IMR-90 (cell line): ENCODE data around the gene TPGS2. TPM values are rescaled to one million over a fixed set of nuclear protein-coding genes. Genes with fewer than 3 reads are reported as not detected.

Experiments
- ATAC-seq: fragments of 200-7000 bp; cut with Tn5 transposase; 2 replicates; pipeline ENCODE4 v1.9.1; 2020; ENCODE audit warnings: low read depth, mild to moderate bottlenecking, moderate library complexity
- BruUV-seq: library from RNA; stranded (reverse); fragments of 400-500 nt; replicated peaks from 2 replicates; lab custom pipeline; 2021; lab: Mats Ljungman, UMichigan
- CTCF ChIA-PET: fragments of 300-600 bp; formaldehyde crosslinking; extraction: SDS; loops from one replicate; lab custom pipeline; 2021; ENCODE audit warnings: antibody characterized with exemption; lab: Yijun Ruan, JAX
- POLR2A ChIA-PET: fragments of 300-600 bp; sonication (Branson Sonifier 250); formaldehyde crosslinking; loops from one replicate; lab custom pipeline; 2022; ENCODE audit warnings: antibody characterized with exemption; ENCODE audit not compliant: unreplicated experiment; lab: Charles Lee
- DNase-seq: peaks from one replicate; pipeline ENCODE4 v3.0.0; 2013
- H2AFZ ChIP-seq: replicated peaks from 2 replicates; pipeline ENCODE3; 2013; ENCODE audit warnings: low read length, mild to moderate bottlenecking; ENCODE audit not compliant: poor library complexity
- H2AK5ac ChIP-seq: 2 replicates; pipeline ENCODE4 v1.6.1; 2013; ENCODE audit warnings: low read depth, low read length, inconsistent platforms
- H2AK9ac ChIP-seq: replicated peaks from 2 replicates; pipeline ENCODE3; 2013; ENCODE audit warnings: mild to moderate bottlenecking, low read depth, low read length, moderate library complexity; ENCODE audit not compliant: poor library complexity
- H2BK120ac ChIP-seq: 2 replicates; pipeline ENCODE4 v1.6.1; 2013; ENCODE audit warnings: low read depth, low read length, inconsistent platforms
- H2BK15ac ChIP-seq: 3 replicates; pipeline ENCODE4 v1.6.1; 2013; ENCODE audit warnings: low read depth, low read length, inconsistent platforms
- H2BK20ac ChIP-seq: 2 replicates; pipeline ENCODE4 v1.6.1; 2013; ENCODE audit warnings: low read depth, mild to moderate bottlenecking, inconsistent platforms, low read length, moderate library complexity
- H2BK5ac ChIP-seq: 2 replicates; pipeline ENCODE4 v1.6.1; 2013; ENCODE audit warnings: mild to moderate bottlenecking, low read depth, low read length, inconsistent platforms; ENCODE audit not compliant: poor library complexity, severe bottlenecking
- H3K14ac ChIP-seq: replicated peaks from 2 replicates; pipeline ENCODE4 v1.6.1; 2013; ENCODE audit warnings: low read depth, low read length, inconsistent platforms
- H3K18ac ChIP-seq: 2 replicates; pipeline ENCODE4 v1.6.1; 2013; ENCODE audit warnings: low read depth, low read length, control low read depth
- H3K23ac ChIP-seq: 2 replicates; pipeline ENCODE4 v1.6.1; 2013; ENCODE audit warnings: low read depth, low read length, inconsistent platforms
- H3K27ac ChIP-seq: 2 replicates; pipeline ENCODE4 v1.5.1; 2013; ENCODE audit warnings: mild to moderate bottlenecking, control low read depth, low read length; ENCODE audit not compliant: insufficient read depth
- H3K27me3 ChIP-seq: 2 replicates; pipeline ENCODE4 v1.6.1; 2013; ENCODE audit warnings: low read length; ENCODE audit not compliant: control insufficient read depth, insufficient read depth
- H3K36me3 ChIP-seq: 2 replicates; pipeline ENCODE4 v1.6.1; 2013; ENCODE audit warnings: low read length, mixed read lengths; ENCODE audit not compliant: control insufficient read depth, insufficient read depth
- H3K4ac ChIP-seq: 2 replicates; pipeline ENCODE4 v1.6.1; 2013; ENCODE audit warnings: low read depth, low read length, inconsistent platforms
- H3K4me1 ChIP-seq: 2 replicates; pipeline ENCODE4 v1.6.1; 2013; ENCODE audit warnings: low read length, mixed read lengths; ENCODE audit not compliant: control insufficient read depth, insufficient read depth
- H3K4me2 ChIP-seq: 2 replicates; pipeline ENCODE4 v1.6.1; 2013; ENCODE audit warnings: low read depth, mild to moderate bottlenecking, control low read depth, low read length, moderate library complexity
- H3K4me3 ChIP-seq: 2 replicates; pipeline ENCODE4 v1.5.1; 2013; ENCODE audit warnings: low read depth, mild to moderate bottlenecking, control low read depth, low read length, moderate library complexity; ENCODE audit not compliant: insufficient read depth
- H3K56ac ChIP-seq: 2 replicates; pipeline ENCODE4 v1.6.1; 2013; ENCODE audit warnings: low read length, inconsistent platforms; ENCODE audit not compliant: insufficient read depth; ENCODE audit errors: extremely low read depth
- H3K79me1 ChIP-seq, 2 experiments: 2 replicates each; pipeline ENCODE4 v1.6.1; 2013; ENCODE audit warnings: low read length in 2 of 2, inconsistent platforms in 1 of 2, low read depth in 1 of 2
- H3K9ac ChIP-seq: 2 replicates; pipeline ENCODE4 v1.6.1; 2013; ENCODE audit warnings: low read depth, low read length, control low read depth
- H3K9me1 ChIP-seq: 2 replicates; pipeline ENCODE4 v1.6.1; 2013; ENCODE audit warnings: low read length, inconsistent platforms; ENCODE audit not compliant: insufficient read depth
- H3K9me3 ChIP-seq: 2 replicates; pipeline ENCODE4 v1.6.1; 2013; ENCODE audit warnings: low read length; ENCODE audit not compliant: control insufficient read depth, insufficient read depth
- H4K20me1 ChIP-seq: 2 replicates; pipeline ENCODE4 v1.6.1; 2013; ENCODE audit warnings: low read length, inconsistent platforms; ENCODE audit not compliant: insufficient read depth
- H4K5ac ChIP-seq: 2 replicates; pipeline ENCODE4 v1.6.1; 2013; ENCODE audit warnings: mild to moderate bottlenecking, low read depth, low read length, control low read depth
- H4K8ac ChIP-seq, 2 experiments: 2 replicates each; pipeline ENCODE4 v1.6.1; 2013; ENCODE audit warnings: low read depth in 2 of 2, low read length in 2 of 2, control low read depth in 1 of 2, inconsistent platforms in 1 of 2
- H4K91ac ChIP-seq: 2 replicates; pipeline ENCODE4 v1.6.1; 2013; ENCODE audit warnings: low read depth, low read length, inconsistent platforms; ENCODE audit not compliant: insufficient read depth
- BHLHE40 ChIP-seq: fragments of 150-350 bp; IDR thresholded peaks from 2 replicates; pipeline ENCODE4 v1.6.1; 2016; ENCODE audit warnings: mild to moderate bottlenecking, low read depth, low read length
- ELK1 ChIP-seq: fragments of 150-350 bp; IDR thresholded peaks from 2 replicates; pipeline ENCODE4 v1.6.1; 2016; ENCODE audit warnings: low read depth, mild to moderate bottlenecking, low read length, moderate library complexity, borderline replicate concordance
- POLR2A ChIP-seq: IDR thresholded peaks from 2 replicates; pipeline ENCODE4 v1.6.1; 2012; ENCODE audit warnings: mild to moderate bottlenecking, low read depth, low read length
- SMC3 ChIP-seq: fragments of 150-350 bp; IDR thresholded peaks from 2 replicates; pipeline ENCODE4 v1.6.1; 2016; ENCODE audit warnings: low read depth, mild to moderate bottlenecking, antibody characterized with exemption, low read length, moderate library complexity
- WGBS, 2 experiments: methylation state at CpG; one replicate each; pipeline versions ENCODE4 v1.1.5 to v1.1.7; 2013; ENCODE audit warnings: missing lambda C conversion rate in 2 of 2; ENCODE audit not compliant: insufficient read length in 1 of 2; ENCODE audit errors: extremely low coverage in 2 of 2; 5-methylcytosine and 5-hydroxymethylcytosine counted together
- dilution Hi-C: fragments of 300-500 bp; cut with HindIII; formaldehyde crosslinking; loops from one replicate; pipeline ENCODE4 v1.14.3; 2018; ENCODE audit warnings: low sequenced_read_pairs; ENCODE audit not compliant: unreplicated experiment
- in situ Hi-C: fragments of 300-500 bp; cut with MboI; formaldehyde crosslinking; loops from 3 replicates; pipeline ENCODE4 v1.14.3; 2019; ENCODE audit warnings: low sequenced_read_pairs, inconsistent platforms, mixed read lengths
- intact Hi-C: fragments of 100-400 bp; cut with micrococcal nuclease; formaldehyde crosslinking; loops from 2 replicates; pipeline ENCODE4 v1.10.0; 2022
- polyA plus RNA-seq, 3 experiments: library from polyadenylated mRNA; depleted of rRNA; stranded (reverse); fragments of >200 nt; gene quantifications; 2 replicates each; pipeline ENCODE4 v1.2.3, GENCODE V29; 2012; ENCODE audit warnings: low replicate concordance in 1 of 3
- total RNA-seq: library from RNA; depleted of rRNA; stranded (reverse); fragments of >200 nt; gene quantifications from 2 replicates; pipeline ENCODE4 v1.2.3, GENCODE V29; 2012

Gene TPGS2
- total and polyA plus RNA-seq, 2 of the 4 experiments (the other 2 are of a cell fraction), result 201 to 294 TPM

DNA sequence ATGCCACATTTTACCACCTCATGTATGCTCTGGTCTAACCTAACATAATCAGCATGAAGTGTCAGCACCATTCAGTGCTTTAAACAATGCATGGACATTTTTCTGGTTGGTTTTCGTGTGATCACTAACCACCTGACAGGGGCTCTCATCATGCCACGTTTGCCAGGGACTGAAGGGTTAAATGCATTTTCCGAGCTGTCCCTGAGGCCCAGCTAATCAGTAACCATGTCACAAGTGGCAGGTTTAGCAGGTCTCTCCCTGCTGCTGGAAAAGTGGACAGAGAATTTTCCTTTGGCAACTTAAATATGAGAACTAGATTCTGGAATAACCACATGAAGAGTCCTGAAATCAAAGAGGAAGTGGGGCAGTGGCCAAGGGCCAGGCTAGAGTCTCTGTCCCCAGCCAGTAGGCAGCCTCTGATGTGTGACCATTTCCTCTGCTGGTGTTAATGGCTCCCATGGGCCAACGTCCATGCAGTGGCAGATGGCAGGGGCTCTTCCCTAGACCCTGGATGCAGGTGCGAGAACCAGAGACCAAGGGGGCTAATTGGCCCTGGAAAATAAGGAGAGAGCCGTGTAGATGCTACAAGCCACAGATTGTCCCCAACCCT is 69.5 kb downstream of the TPGS2 start:
- Histone ChIP-seq H3K14ac (peak overlapping the region; percentile 43), H3K9ac (no peak overlapping the region), H3K4me3 (no peak overlapping the region), H3K4ac (peak overlapping the region; percentile 79), H3K4me2 (no peak overlapping the region), H4K20me1 (no peaks in the 10 kb centered on the region), H4K8ac (peak overlapping the region in 1 of 2 experiments; percentile 76; a peak in 2 of 4 replicates), H3K27me3 (no peaks in the 10 kb centered on the region), H2AFZ (no peak overlapping the region), H3K4me1 (peaks cover 16% of the 10 kb centered on the region), H2AK5ac (peak overlapping the region; percentile 23; the same call in 1 of the 2 replicates), H3K27ac (no peak overlapping the region), H3K36me3 (peaks cover 4% of the 10 kb centered on the region), H2BK20ac (peak overlapping the region; percentile 92; the same call in 1 of the 2 replicates), H4K5ac (peak overlapping the region; percentile 35; the same call in 1 of the 2 replicates), H2BK120ac (peak overlapping the region; percentile 86), H3K23ac (peak overlapping the region; percentile 57), H3K9me1 (peaks cover 24% of the 10 kb centered on the region), H2AK9ac (no peak overlapping the region), H3K9me3 (no peaks in the 10 kb centered on the region), H3K56ac (no peak overlapping the region), H4K91ac (peak overlapping the region; percentile 60), H3K18ac (no peak overlapping the region), H2BK5ac (no peak overlapping the region), H2BK15ac (no peak overlapping the region; the same call in 2 of the 3 replicates), H3K79me1 (peaks cover 0 to 7% of the 10 kb centered on the region in 2 experiments; a peak in 2 of 4 replicates)
- BruUV-seq, result no TSS peak
- CTCF ChIA-PET, result no interaction called here
- POLR2A ChIA-PET, result no interaction called here
- in situ Hi-C loops (loop anchor here (5.0 to 10.0 kb wide), 2 partner anchors 77 to 474 kb away; no protein-coding TSS in a partner anchor), dilution Hi-C loops (no loop called here), intact Hi-C loops (loop anchor here (5.0 to 10.0 kb wide), 5 partner anchors 187 to 1004 kb away; no protein-coding TSS in a partner anchor)
- DNase-seq, result no peak
- ATAC-seq, result no peak
- 81% methylated on average over 4 of the region's 6 CpGs; no CpG with 5 or more reads in 1 of the 2 experiments for WGBS, 2 experiments
- TF ChIP-seq POLR2A (no peak), ELK1 (no peak), BHLHE40 (no peak), SMC3 (no peak)
